HG03280 (cell line): ENCODE data around the gene RARS2.
A peak's percentile ranks its signal among the peaks of the same experiment; 100 is the strongest.
"Not testable (repeated sequence)": the region's sequence is repeated elsewhere in the genome, so short reads cannot be mapped to it uniquely, and the experiment has no call there.

Experiments used
- ATAC-seq: cut with Tn5 transposase; IDR thresholded peaks from one replicate; pipeline ENCODE4 v1.9.1; 2021; ENCODE audit warnings: mild to moderate bottlenecking, moderate library complexity; ENCODE audit not compliant: unreplicated experiment

Gene RARS2

GRCh38 chr6:87504441-87504840, 85.3 kb downstream of the RARS2 start:
- no peak for ATAC-seq

GRCh38 chr6:87501809-87502572, 87.8 kb downstream of the RARS2 start:
- ATAC-seq = no peak

DNA sequence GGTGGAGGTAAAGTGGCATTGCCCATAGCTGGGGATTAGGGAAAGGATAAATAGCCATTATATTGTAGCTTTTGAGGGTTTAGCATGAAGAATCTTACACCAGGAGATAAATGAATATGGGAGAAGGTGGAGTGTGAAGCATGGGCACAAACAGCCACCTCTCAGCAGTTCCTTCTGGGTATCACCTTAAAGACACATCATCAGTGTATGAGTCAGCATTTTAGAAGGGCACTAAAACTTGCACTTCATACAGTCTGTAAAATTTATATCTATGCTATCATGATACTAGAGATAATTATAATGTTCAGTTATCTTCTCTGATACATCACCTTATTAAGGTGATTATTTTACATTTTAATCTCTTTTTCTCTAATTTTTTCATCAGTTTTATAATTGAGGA, 91.7 kb downstream of the RARS2 start:
- no peak for ATAC-seq

DNA sequence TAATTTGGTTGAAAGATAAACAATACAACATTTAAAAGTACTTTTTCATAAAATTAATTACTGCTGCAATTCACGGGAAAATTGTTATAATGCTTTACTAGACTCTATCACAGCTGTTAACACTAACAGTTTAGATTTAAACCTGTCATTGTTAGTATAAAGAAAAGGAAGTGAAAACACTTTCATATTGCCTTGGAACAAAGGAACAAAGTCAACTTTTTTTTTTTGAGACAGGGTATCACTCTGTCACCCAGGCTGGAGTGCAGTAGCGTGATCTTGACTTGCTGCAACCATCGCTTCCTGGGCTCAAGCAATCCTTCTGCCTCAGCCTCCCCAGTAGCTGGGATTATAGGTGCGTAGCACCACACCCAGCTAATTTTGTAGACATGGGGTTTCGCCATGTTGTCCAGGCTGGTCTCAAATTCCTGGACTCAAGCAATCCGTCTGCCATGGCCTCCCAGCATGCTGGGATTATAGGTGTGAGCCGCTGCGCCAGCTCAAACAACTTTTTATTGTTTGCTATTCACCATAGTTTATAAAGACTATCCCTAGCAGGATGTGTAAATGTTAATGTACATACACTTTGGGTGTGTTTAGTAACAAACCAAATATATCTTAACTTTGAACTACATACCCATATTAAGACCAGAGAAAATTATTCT, 94.9 kb downstream of the RARS2 start:
- ATAC-seq = peak; percentile 81

GRCh38 chr6:87489326-87489725, 100.5 kb downstream of the RARS2 start:
- ATAC-seq = not testable (repeated sequence)

GRCh38 chr6:87487555-87487954, 102.2 kb downstream of the RARS2 start:
- ATAC-seq = no peak

GRCh38 chr6:87484491-87484890, 105.3 kb downstream of the RARS2 start:
- ATAC-seq = no peak

GRCh38 chr6:87483929-87484328, 105.9 kb downstream of the RARS2 start:
- no peak for ATAC-seq

DNA sequence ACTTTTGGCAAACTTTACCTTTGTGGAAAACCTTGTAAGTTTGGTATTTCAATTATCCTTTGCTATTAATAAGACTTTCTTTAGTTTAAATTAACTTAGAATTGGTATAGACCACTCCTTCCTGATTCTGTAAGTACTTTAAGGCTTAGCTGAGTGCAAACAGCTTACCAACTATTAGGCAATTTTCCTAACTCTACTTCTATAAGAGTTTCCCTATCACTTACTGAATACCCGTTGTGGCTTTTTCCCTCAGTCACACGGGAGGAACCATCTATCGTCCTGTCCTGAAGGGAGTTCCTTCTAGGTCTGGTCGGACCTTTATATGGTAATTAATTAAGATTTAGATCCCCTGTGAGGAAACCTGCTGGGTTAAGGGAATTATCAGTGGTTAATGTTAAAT, 107.4 kb downstream of the RARS2 start:
- ATAC-seq = no peak

GRCh38 chr6:87481931-87482330, 107.9 kb downstream of the RARS2 start:
- no peak for ATAC-seq

GRCh38 chr6:87473419-87473903, 116.3 kb downstream of the RARS2 start:
- ATAC-seq = peak; percentile 64

DNA sequence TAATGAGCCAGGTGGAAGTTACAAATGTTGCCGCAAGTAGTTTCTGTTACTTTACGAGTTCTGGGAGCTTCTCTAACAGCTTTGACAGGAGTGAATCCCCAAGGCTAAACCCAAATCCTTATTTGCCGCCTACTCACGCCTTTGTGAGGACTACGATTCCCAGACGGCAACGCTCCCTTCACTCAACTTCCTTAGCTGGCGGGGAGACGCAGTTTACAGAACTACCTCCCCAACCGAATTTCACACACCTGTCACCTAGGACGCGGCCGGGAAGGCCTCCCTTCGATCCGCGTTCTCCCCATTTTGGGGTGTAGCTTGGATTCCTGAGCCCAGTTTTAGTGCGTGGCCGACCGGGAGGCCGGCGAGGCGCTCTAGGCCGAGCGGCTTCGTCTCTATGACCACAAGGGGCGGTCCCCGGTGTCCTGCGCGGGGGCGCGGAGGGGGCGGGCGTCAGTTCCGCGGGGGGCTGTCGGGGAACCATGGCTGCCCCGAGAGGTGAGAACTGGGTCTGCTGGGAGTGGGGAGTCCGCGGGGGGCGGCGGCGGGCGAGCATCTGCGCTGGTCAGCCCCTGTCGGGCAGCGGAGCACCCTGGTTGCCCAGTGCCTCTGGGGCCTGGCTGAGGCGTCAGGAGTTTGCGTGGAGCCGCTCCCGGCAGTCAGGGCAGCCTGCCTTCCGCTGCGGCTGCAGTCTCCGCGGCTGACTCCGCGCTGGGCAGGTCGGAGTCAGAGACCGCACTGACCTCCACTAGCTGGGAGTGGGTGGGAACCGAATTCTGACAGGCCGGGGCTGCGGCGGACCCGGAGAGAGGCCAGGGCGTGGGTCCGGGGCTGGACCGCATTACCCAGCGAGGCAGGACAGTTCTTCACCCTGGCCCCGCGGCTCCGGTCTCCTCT, 117.0 kb downstream of the RARS2 start, which contains the start of gene SLC35A1:
SLC35A1 (plus strand) TSS at position 450 of the 894 bp plus-strand sequence; CDS start at position 480, 30 bp downstream.
- ATAC-seq = peak; percentile 96

GRCh38 chr6:87465051-87465450, 124.7 kb downstream of the RARS2 start:
- no peak for ATAC-seq
